GM15510 (cell line): ENCODE results near the gene KIF18B.
A peak's percentile ranks its signal among the peaks of the same experiment; 100 is the strongest.

Experiments
- POLR2A ChIP-seq: IDR thresholded peaks from 3 replicates; pipeline ENCODE4 v1.6.1; 2011; ENCODE audit warnings: borderline replicate concordance; ENCODE audit not compliant: insufficient read length; ENCODE audit errors: extremely low read depth

Gene KIF18B

DNA sequence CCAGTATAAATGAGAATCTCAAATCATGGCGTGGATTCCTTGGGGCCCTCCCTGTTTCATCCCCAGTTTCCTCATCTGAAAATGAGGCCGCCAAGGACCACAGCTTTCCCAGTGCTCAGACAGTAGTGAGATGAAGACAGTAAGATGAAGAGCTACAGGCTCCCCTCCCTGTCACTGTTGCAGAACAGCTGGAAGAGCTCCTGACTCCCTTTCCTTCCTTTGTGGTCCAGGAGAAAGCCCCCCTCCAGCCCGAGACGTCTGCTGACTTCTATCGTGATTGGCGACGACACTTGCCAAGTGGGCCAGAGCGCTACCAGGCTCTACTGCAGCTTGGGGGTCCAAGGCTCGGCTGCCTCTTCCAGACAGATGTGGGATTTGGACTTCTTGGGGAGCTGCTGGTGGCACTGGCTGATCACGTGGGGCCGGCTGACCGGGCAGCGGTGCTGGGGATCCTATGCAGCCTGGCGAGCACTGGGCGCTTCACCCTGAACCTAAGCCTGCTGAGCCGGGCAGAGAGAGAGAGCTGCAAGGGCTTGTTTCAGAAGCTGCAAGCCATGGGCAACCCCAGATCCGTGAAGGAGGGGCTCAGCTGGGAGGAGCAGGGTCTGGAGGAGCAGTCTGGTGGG, 45.3 kb downstream of the KIF18B start:
- no peak for TF ChIP-seq POLR2A

DNA sequence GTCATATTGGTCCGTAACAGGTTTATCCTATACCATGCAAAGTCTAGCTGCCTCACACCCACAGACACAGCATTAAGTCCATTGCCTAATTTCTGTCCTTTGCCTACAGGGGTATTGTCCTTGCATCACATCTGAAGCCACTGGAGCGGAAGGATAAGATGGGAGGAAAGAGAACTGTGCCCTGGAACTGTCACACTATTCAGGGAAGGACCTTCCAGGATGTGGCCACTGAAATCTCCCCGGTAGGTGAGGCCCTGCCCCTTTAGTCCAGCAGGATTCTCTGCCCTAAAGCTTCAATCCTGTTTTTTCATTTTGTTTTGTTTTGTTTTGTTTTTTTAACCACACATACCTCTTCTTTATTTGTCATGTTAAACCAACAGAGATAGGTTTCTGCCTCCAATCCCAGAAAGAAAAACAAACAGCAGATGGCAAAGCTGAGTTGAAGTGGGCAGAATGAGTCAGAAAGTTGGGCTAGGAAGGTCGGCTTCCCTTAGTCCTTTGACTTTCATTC, 46.1 kb downstream of the KIF18B start:
- TF ChIP-seq POLR2A: no peak

DNA sequence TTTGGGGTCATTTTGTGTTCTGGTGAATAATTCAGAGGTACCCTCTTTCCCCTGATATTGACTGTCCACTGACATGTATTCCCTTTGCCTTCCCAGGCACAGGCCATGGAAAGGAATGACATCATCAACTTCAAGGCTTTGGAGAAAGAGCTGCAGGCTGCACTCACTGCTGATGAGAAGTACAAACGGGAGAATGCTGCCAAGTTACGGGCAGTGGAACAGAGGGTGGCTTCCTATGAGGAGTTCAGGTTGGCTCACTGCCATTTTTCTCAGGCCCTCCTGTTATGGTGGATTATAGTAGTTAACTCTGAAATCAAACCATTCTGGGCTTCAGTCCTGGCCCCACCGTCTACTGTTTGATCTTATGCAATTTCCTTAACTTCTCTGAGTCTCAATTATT, 46.7 kb downstream of the KIF18B start:
- no peak for TF ChIP-seq POLR2A

DNA sequence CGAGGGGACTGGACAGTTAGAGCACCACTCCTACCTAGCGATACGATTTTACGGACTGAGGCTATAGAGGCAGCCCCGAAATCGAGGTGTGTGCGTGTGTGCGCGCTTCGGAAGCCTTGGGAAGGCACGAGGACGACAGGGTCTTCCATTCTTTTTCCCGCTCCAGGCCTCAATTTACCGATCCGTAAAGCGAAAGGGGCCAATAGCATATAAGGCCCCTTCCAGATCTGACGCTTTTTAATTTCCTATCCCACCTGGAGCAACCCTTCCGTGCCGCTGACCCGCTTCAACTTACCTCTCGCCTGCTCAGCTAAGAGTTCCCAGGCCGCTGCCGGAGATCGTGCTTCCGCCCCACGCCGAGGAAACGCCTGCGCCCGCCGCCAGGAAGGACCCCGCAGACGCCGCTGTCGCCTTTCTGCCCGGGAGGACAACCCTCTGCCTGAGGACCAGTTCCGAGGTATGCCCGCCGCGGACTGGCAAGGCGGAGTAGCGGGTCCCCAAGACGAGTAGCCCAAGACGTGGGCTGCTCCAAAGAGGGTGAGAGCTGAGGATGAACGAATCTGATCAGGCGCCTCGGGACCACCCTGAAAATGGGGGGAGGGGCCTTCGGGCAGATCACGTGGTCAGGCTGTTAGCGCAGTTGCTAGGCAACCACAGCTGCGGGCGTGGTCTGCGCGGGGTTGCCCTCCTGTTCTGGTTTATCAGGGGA, 48.3 kb downstream of the KIF18B start, which contains the start of gene EFTUD2:
Gene EFTUD2, minus strand, starts transcription at position 372 of the 709 bp plus-strand sequence. CDS start 4,924 bp downstream, outside the sequence.
- peak; percentile 84 for TF ChIP-seq POLR2A

DNA sequence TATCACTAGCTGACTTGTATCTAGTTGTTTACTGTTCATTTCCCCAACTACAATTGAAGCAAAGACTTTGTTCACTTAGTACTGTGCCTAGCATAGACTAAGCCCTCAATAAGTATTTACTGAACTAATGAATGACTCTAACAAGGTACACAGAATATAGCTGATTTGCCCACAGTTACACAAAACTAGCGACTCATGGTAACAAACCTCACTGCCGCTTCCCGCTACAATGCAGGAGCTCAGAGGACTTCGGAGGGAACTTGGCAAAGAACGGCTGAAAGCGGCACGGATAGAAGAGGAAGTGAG, 48.9 kb downstream of the KIF18B start:
- TF ChIP-seq POLR2A: no peak

DNA sequence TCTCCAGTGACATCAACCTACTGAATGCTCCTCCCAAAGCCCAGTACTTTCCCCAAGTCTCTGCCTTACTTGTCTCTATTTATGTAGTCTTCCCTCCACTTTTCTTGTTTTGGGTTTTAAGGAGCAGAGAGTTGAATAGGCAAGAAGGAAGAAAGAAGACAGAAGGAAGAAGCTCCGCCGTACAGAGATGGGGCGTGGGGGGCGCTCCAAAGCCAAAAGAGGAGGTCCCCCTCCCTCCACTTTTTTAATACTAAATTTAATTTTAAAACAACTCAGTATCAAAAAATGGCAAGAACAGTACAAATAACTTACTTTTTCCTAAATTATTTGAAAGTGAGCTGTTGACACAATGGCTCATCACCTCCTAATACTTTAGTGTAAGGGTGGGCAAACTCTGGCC, 52.9 kb downstream of the KIF18B start:
- TF ChIP-seq POLR2A: no peak

DNA sequence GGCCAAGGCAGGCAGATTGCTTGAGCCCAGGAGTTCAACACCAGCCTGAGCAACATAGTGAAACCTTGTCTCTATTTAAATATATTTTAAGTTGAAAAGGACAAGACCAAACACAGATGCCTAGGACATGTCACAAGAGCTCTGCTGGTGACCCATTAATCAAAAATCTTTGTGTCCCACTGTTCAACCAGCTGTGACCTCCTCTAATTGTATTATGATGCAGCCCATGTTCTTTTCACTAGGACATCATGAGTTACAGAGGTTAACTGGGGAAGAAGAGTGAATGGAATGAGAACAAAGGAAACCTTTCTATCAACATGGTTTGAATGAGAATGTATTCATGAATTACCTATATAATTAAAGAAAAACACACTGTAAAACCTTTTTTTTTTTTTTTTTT, 55.3 kb downstream of the KIF18B start:
- no peak for TF ChIP-seq POLR2A

DNA sequence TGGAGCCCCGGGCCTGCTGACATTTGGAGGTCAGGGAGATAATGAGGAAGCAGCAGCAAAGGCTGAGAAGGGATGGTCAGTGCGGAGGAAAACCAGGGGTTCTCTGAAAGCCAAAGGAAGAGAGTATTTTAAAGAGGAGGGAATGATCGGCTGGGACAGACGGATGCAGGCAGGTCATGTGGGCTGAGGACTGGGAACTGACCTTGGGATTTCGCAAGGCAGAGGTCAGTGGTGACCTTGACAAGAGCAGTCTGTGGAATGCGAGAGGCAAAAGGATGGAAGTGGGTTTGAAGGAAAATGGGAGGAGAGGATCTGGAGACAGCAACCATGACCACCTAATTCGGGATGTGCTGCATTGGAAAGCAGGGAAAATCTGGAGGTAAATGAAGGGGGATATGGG, 58.6 kb downstream of the KIF18B start:
- TF ChIP-seq POLR2A: no peak

DNA sequence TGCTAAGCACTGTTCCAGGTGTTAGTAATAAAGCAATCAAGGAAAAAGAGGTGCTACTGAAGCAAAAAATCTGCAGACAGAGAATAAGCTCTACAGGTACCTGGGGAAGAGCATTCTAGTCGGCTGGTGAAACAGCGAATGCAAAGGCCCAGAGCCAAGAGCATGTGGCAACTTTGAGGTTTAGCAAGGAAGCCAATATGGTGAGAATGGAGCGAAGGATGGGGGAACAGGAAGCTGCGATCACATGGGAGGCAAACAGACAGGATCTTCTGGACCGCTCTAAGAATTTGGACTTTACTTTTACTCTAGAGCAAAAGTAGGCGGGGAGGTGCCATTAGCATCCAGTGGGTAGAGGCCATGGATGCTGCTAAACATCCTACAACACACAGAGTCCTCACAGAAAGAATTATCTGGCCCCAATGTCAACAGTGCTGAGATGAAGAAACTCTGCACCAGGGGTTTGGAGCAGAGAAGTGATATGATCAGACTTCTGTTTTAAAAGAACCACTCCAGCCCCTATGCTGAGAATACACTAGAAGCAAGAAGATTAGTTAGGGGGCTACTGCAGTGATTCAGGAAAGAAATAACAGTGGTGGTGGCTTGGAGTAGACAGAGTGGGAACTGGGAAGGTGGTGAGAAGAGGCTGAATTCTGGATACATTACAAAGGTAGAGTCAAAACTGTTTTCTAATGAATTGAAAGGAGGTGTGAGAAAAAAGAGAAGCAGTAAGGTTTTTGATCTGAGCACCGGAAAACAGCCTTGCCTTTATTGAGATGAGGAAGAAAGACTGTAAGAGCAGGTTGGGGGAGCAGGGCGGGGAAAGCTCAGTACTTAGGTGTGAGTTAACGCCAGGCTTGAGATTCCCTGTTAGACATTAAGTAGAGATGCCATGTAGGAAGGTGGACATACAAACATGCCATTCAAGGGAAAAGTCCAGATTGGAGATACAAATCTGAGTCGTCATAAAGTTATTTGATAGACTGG, 59.3 kb downstream of the KIF18B start:
- TF ChIP-seq POLR2A: no peak

DNA sequence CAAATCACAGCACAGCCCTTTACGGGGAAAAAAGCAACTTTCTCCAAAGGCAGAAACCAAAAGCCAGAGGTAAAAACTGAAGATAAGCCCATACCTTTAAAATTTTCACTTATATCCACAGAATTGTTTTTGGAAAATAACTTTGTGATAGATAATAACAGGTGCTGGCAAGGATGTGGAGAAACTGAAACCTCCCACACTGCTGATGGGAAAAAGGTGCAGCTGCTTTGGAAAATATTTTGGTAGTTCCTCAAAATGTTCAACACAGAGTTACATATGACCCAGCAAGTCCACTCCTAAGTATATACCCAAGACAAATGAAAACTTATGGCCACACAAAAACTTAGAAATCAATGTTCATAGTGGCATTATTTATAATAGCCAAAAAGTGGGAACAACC, 60.6 kb downstream of the KIF18B start:
- no peak for TF ChIP-seq POLR2A

DNA sequence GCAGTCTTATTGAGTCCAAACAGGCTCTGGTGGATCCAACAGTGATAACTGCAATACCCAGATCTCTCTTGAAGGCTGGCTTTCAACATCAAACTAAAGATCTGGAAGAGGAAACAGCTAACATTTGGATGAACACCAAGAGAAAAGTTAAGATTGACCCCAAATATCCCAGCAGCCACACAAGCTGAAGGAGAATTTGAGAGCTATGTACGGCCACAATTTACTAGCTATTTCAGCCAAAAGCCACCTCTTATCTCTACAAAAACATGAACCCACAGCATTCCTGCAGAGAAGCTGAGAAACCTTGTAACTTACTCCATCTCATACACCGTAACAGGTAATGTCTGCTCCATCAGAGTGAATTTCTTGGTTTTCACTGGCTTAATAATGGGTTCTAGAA, 62.6 kb downstream of the KIF18B start:
- TF ChIP-seq POLR2A: no peak

DNA sequence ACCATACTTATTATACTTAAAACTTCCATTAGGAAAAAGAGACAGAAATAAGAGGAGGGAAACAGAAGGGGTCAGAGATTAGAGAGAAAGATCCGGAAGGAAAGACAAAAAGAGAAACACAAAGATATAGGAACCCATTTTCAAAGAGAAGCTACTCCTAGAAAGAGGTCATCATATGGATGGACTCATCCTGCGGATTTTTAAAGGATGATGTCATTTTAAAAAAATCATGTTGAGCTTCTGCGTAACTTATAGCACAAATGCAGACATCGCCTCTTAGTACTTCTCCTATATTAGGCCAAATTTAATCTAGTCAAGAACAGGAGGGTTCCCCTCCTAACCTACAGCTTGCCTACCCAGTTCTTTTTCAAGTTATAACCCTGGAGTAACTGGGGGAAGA, 66.4 kb downstream of the KIF18B start:
- TF ChIP-seq POLR2A: no peak

DNA sequence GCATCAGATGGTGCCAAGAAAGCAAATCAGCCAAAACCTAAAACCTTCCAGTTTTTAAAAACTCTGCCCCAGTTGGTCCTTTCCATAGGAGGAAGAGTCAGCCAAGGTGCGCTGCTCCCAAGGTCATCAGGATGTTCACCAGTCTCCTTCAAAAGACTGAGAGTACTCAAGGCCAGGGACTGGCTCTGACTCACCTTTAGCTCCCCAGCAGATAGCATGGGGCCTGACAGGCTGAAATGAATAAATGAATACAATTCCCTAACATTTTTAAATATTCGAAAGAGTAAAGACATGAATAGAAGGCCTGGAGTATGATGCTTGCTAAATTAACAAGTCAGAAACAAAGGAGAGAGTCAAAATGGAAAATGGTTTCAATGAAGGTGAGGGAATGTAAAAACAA, 67.5 kb downstream of the KIF18B start:
- TF ChIP-seq POLR2A: no peak

DNA sequence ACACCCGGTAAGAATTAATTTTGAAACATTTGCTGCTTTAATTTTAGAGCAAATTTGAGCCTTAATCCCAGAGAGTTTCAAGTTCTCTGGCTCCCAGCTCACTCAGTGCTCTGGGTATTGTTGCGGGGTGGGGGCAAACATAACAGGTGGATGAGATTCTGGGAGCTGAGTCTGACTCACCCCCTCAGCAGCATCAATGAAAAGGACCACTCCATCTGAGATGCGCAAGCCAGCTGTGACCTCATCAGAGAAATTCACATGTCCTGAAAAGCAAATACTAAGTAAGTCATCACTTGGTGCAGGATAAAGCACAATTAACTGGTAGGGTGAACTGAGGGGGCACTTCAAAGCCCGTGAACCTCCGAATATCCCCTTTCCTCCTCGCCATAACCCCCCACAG, 68.2 kb downstream of the KIF18B start:
- no peak for TF ChIP-seq POLR2A

DNA sequence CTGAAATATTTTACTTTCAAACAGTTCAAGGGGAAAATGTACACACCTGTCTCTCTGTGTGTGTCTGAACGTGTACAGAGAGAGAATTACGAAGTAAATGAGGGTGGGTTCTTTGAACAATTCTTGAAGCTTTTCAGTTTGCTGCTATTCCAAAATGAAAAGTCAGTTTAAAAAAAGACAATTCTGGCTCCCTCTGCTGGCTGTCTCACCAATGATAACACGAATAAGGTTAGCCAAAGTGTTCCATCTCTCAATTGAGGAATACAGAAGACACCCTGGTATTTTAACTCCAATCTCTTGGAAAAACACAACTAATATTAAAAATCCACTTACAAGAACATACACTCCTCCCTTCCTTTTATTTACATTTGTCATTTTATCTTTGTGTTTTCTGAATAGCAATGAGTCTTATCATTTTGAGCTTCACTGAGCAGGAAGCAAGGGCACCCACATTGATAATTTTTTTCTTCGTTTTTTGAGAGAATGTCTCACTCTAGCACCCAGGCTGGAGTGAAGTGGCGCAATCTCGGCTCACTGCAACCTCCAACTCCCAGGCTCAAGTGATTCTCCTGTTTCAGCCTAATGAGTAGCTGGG, 68.8 kb downstream of the KIF18B start:
- no peak for TF ChIP-seq POLR2A
